ACHN (cell line): ENCODE data around the gene NEDD4L.

ENCODE experiments used
- DNase-seq: peaks from one replicate; pipeline ENCODE4 v3.0.0-alpha.2; 2015
- in situ Hi-C: cut with HindIII; loops from 2 replicates; pipeline ENCODE4 v1.10.0; 2017; ENCODE audit warnings: low sequenced_read_pairs, low pct_ligation_motif_present, low pct_unique_long_range_greater_than_20kb

Gene NEDD4L

DNA sequence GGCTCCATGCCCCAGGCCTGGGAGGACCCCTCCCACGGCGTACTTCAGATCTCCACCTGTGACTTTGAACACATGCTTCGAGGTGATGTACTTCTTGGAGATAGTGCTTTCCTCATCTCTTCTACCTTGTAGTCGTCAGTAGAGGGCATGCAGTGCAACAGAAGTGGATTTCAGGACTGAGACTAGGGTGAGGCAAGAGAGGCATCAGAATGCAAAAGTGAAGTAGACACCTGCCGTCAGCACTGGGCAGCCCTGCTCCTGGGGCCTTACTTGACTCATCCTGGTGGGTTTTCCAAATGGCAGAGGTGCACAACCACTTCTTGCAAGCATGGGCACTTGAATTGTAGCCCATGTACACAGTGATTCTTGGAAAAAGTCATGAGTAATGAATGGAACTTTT, 258.8 kb downstream of the NEDD4L start:
- in situ Hi-C loops: no loop called here
- DNase-seq: no peak

DNA sequence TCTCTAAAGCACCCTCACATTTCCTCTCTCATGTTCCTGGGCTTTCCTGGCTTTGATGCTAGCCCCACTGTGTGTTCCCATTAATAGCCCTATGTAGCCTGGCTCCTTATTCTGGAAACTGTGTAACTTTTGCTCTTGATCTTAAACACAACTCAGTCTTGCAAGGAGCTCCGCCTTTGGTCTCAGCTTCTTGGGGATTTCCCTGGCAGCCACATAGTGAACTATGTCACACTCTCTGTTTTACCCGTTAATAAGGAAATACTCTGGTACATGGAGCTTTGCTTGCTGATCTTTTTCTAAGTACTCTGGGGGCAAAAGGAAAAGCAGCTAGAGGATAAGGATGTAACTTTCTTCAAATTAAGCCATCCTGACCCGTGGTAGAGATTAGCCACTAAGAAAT, 259.3 kb downstream of the NEDD4L start:
- DNase-seq: no peak
- in situ Hi-C loops: no loop called here

DNA sequence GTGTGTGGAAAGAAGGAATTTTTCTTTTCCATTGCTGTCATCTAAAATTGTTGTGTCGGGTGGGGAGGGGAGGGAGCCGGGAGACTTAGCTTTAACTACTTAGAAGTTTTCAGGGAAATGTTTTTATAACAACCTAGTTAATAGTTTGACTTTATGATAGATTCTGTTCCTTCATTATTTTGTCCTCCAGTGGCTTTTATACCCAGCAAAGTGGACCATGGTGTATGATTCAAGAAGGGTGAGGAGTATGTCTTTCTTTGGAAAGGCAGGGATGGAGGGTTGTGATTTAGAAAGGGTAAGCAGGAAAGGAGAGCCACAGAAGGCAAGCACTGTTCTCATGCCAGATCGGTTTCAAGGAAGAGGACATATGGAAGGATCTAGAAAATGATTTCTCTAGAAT, 261.8 kb downstream of the NEDD4L start:
- in situ Hi-C loops: no loop called here
- DNase-seq: no peak

DNA sequence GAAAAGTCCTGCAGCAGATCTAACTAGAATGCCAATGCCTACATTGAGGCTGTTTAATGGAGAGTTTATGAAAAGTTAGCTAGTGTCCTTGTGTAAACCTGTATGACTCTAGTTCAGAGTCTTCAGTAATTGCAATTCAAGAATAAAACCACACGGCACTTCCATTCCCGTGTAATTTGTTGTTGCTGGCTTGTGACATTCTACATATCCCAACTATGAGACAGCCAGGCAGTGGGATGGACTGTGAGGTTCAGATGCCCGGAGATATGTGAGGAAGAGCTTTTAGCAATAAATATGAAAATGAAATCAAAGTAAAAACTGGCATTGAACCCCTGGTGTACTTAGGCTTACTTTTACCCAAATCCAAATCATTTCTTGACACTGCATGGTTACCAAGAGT, 263.4 kb downstream of the NEDD4L start:
- no peak for DNase-seq
- in situ Hi-C loops: no loop called here

DNA sequence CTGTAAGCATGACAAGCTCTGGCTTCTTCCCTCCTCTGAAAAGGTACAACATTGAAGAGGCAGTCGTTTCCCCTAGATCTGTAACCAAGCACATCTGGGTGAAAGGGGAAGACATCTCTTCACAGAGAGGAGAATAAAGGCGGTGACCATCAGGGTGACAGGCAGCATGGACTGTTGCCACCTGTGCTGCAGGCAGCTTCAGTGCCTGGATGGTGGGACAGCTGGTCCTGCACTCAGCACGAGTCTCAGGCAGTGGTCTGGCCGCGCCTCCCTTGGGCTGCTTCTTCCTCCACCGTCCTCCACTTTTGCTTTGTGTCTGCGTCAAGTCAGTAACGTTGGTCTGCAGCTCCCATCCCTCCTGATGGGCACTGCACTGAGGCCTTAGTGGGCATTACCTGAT, 264.4 kb downstream of the NEDD4L start:
- DNase-seq: no peak
- in situ Hi-C loops: no loop called here

DNA sequence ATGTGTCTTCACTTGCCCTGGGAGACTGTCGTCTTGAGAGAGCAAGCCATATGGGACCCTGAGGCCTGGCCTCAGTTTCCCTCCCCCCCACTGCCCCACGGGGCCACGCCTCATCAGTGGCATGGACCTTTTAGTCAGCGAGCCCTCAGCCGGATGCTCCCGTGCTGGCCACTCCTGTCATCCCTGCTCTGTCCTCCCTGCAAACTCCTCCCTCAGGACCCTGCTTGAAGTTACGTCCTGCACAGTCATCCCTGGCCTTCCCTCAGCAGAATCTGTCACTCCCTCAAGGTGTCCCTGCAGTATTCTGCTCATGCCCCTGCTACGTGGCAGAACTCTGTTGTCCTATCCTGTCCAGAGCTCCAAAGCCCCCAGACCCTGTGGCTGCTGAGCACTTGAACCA, 265.1 kb downstream of the NEDD4L start:
- in situ Hi-C loops: no loop called here

DNA sequence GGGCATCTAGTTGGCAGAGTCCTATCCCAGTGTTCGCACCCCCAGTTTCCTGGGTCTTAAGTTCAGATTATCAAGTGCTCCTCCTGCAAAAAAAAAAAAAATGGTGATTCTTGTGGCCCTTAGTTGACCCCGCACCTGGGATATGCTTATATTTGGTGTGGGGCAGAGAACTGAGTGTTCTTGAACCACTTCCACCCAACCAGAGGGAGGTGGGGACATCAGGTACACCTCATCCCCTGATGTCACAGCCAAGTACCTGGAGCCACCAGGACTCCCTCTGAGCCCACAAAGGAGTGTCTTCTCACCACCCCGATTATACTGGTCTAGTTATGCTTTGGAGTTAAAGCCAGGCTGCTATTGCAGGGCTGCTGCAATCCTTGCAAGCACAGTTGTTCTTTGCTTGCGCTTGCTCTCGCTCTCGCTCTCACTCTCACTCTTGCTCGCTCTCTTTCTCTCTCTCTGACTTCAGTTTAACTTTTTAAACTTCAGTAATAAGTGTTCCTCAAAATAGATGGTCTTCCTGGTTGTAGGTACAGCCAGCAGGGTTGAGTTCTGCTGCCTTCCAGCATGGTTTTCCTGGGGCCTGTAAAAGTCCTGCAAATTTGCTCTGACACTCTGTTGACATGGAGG, 265.7 kb downstream of the NEDD4L start:
- in situ Hi-C loops: no loop called here
- DNase-seq: no peak

More for the DNA sequence above, 265.1 kb downstream of the NEDD4L start:
- no peak for DNase-seq

DNA sequence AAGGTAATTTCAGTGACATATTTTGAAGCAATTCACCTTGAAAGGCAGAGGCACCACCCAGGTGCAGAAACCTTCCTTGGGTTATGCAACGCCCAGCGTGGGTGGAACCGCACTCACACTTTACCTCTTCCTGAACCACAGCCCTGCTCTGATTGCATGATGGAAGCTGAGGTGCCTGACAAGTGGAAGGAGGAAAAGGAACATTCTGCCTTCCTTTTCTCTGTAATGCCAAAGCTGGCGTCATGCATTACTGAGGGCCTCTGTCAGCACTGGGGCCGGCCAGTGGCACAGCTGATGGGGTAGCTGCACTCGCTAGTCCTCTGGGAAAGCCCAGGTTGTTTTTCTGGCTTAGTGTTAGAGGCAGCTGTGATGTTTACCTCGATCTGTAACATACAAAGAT, 266.5 kb downstream of the NEDD4L start:
- no peak for DNase-seq
- in situ Hi-C loops: no loop called here

DNA sequence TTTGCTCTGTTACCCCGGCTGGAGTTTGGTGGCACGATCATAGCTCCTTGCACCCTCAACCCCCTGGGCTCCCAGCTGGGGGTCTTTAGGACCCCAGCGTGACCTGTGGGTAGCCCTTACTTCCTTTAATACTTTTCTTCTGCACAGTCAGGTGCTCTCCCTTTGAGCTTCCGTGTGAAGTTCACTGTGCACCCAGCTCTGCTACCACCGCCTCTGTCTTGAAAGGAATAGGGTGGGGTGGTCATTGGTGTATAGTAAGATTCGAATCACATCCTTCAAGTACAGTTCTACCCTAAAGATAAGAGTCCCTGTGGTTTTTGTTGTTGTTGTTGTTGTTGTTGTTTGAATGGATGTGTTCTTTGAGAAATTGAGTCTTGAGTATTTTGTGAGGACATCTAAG, 267.4 kb downstream of the NEDD4L start:
- in situ Hi-C loops: no loop called here
- no peak for DNase-seq

DNA sequence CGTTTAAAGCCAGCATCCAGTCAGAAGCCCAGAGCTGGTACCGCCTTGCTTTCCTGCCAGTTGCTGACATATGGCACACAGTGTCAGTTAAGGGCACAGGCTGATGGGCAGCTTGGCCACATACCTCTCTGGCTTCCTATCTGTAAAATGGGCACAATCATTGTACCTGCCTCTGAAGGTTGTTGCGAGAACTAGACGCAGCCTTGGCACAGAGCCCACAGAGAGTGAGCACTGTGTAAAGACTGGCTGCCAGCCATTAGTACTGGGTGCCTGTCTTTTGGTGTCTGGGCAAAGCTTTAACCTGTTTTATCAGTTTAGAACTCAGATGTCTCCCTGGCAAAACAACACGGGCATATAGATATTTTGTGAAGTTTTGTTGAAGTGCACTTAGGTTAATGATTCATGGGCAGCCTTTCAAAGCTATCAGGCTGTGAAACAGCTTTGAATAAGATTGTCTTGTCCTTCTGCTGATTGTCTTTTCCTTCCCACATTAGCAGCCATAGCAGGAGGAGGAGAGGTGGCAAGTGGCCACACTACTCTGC, 269.5 kb downstream of the NEDD4L start:
- in situ Hi-C loops: no loop called here
- DNase-seq: peak; percentile 26

DNA sequence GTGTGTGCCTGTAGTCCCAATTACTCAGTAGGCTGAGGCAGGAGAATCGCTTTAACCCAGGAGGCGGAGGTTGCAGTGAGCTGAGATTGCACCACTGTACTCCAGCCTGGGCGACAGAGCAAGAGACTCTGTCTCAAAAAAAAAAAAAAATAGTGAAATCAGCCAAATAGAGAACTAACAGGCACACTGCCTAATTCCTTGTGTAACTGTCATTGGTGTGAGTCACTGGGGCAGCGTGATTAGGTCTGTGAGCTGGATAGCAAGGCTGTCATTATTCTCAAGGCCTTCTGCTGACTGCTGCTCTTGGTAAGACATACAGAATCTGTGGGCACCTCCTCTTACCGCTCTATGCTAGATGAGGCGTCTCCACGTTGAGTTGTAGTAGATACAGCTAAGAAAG, 270.3 kb downstream of the NEDD4L start:
- in situ Hi-C loops: no loop called here
- DNase-seq: peak; percentile 68

DNA sequence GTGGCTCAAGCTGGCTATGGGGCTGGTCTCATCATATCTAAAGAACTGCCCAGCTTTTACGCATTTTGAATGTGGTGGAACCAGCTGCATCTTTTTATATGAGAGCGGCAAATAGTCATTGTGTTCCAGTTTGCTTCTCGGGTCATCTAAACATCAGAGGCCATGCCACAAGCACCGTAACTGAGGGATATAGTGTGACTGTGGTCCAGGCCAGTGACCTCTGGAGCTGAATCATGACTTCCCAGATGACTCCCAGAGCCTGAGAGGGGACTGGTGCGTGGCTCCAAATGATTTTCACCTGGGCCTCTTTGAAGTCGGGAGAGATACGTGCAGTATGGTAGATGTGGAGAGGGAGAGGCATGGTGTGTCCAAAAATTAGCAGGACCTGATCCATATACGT, 271.0 kb downstream of the NEDD4L start:
- DNase-seq: no peak
- in situ Hi-C loops: no loop called here

DNA sequence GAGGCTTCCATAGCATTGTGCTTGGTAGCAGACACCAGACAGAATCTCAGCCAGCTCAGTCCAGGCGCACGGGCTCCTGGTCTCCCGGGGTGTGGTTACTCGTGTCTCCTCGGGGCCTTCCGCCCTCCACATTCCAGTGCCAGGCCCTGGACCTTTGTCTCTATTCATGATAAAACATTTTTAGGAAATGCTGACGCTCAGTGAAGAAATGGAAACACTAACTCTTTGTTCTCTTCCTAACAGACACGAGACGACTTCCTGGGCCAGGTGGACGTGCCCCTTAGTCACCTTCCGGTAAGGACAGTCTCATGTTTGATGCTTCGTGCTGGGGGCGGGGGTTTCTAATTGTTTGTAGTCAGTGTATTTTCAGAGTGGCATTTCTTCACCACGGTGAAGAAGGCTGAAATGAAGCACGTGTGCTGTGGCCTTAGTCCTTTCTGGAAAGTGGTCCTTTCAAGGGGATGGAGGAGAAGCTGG, 271.8 kb downstream of the NEDD4L start:
- no peak for DNase-seq

DNA sequence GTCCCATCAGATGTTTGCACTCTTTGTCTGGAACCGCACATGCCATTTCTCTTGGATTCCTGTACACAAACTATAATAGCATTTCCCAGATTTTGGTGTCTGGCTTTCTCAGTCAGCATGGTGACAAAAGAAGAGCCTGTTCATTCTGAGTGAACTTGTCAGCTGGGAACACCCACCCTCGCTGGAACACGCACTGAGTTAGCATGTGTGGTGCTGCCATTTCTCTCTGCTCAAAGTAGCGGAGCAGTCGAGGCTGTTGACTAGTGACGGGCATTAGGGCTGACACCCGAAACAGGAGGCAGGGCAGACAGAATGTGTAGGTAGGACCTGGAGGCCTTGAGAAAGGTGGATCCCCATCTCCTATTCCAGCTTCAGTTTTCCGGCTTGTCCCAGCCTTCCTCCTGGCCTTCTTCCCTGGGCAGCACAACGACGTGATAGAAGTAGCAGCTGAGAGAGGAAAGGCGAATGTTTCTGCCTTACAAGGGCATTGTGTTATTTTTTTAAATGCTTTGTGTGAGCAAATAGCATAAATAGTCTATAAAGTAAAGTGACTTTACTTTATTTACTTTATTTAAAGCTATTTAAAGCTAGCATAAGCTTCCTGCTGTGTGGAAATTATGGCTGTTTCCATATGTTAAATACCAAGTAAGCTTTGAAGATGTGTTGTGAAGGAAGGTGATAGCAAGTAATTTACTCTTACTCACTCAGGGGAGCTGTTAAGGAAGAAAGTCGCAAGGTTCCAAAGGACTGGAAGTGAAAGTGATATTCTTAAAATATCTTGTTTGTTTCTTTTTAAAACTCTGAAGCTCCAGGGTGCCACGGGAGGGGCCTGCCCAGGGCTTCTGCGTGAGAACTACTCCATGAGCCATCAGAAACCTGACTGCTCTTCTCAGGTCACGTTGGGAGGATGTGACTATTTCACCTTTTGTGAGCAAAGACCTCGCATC, 272.6 kb downstream of the NEDD4L start:
- in situ Hi-C loops: no loop called here
- DNase-seq: no peak

More for the DNA sequence above, 271.8 kb downstream of the NEDD4L start:
- in situ Hi-C loops: no loop called here

DNA sequence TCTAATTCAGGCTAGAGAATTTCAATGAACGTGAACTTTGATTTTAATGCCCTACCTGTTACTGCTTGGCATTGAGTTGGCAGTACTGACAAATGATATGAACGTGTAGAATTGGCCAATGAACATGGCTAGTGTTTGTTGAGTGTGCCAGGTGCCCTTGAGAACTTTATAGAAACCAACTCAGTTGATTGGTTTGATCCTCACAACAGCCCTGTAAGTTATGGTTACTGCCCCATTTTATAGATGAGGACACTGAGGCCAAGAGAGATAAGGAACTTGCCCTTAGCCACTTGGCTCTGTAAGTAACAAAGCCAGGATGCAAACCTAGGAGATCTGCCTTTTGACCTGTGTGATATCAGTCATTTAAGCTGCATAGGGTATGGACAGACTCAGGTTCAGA, 275.7 kb downstream of the NEDD4L start:
- DNase-seq: no peak
- in situ Hi-C loops: no loop called here

DNA sequence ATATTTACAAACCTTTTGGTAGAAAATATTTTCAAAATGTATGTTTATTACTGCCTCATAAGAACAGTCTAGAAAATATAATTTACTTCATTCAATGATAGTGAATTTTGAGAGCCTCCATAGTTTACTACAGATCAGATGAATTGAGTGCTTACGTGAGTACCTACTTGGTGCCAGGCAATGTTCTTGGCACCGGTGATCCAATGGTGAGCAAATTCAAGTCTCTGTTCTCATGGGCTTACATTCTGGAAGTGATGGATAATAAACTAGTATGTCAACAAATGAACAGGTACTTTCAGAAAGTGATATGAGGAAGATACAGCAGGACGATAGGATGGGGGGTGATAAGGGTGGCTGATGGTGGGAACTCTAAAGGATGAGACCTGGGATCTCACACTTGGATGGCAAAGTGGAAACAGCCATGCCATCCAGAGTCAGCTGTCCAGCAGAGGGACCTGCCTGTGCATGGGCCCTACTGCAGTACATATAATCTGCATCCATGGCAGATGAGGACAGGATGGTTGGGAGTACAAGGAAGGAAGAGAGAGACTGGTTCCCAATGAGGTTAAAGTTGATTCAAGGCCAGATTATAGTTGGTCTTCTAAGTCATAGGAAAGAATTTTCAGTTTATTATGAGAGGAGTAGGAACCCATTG, 277.0 kb downstream of the NEDD4L start:
- no peak for DNase-seq
- in situ Hi-C loops: no loop called here

DNA sequence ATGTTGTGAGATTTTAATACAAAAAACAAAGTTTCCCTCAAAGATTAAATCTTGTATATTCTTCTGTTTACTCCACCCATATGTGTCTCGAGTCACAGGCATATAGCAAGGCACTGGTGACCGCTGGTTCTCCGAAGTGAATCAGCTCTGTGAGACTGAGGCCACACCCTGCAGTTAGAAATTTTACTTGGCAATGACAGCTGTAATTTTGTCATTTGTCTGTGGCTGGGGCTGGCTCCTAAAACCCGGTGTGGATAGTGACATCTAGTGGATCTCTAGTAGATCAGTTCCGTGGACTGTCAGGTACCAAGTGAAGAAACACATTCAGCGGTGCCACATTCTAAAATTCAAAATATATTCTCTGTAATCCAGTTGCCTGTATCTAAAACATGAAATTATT, 278.0 kb downstream of the NEDD4L start:
- in situ Hi-C loops: no loop called here
- DNase-seq: peak; percentile 47

DNA sequence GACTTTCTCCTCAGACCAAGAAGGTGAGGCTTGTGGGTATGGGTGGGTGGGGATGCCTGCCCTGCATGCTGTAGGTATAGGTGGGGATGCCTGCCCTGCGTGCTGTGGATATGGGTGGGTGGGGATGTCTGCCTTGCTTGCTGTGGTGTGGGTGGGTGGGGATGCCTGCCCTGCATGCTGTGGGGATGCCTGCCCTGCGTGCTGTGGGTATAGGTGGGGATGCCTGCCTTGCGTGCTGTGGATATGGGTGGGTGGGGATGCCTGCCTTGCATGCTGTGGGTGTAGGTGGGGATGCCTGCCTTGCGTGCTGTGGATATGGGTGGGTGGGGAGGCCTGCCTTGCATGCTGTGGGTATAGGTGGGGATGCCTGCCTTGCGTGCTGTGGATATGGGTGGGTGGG, 278.4 kb downstream of the NEDD4L start:
- no peak for DNase-seq
- in situ Hi-C loops: no loop called here
